SK-N-SH (cell line): ENCODE results near the gene KANK4.

Experiments used
- EP300 ChIP-seq, 2 experiments: IDR thresholded peaks; 2 replicates each; pipeline versions ENCODE4 v1.4.0 to v1.6.1; 2012; ENCODE audit warnings: borderline replicate concordance in 1 of 2, low read depth in 1 of 2, low read length in 1 of 2
- RAD21 ChIP-seq: IDR thresholded peaks from 2 replicates; pipeline ENCODE4 v1.6.1; 2012; ENCODE audit warnings: mild to moderate bottlenecking, low read length
- RFX5 ChIP-seq: IDR thresholded peaks from 2 replicates; pipeline ENCODE4 v1.6.1; 2012; ENCODE audit warnings: mild to moderate bottlenecking, improper control_type of control experiment, low read length
- RXRA ChIP-seq: IDR thresholded peaks from 2 replicates; pipeline ENCODE4 v1.4.0; 2012; ENCODE audit warnings: low read depth, mild to moderate bottlenecking, borderline replicate concordance
- SIN3A ChIP-seq: IDR thresholded peaks from 2 replicates; pipeline ENCODE4 v1.6.1; 2012; ENCODE audit warnings: low read depth, mild to moderate bottlenecking, low read length, moderate library complexity, borderline replicate concordance
- SMC3 ChIP-seq: IDR thresholded peaks from 2 replicates; pipeline ENCODE4 v1.6.1; 2012; ENCODE audit warnings: low read depth, low read length, improper control_type of control experiment
- TF ChIP-seq, protein P1 (sequence below): fragments of 200-600 bp; sonication (generic); IDR thresholded peaks from 2 replicates; pipeline ENCODE4 v1.6.1; 2017; ENCODE audit warnings: antibody characterized with exemption, mild to moderate bottlenecking, moderate library complexity
- TF ChIP-seq, protein P2 (sequence below): IDR thresholded peaks from 2 replicates; pipeline ENCODE4 v1.6.1; 2012; ENCODE audit warnings: mild to moderate bottlenecking, low read depth, low read length, moderate library complexity
- TF ChIP-seq, protein P3 (sequence below): IDR thresholded peaks from 2 replicates; pipeline ENCODE4 v1.4.0; 2012; ENCODE audit warnings: low read depth

DNA sequence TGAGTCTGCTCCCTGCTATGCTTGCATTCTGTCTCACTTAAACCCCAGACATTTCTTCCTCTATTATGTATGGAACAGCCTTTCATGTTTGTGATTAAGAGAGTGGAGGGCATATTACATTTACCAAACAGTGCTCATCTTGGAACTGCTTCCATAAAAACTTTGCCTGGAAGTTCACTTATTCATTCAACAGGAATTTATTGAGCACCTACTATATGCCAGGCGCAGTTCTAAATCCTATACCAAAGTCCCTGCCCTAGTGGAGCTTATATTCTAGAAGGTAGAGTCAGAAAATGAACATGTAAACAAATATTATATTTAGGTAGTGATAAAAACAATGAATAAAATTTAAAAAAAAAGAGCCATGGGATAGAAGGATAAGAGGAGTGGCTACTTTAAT, 49.8 kb downstream of the KANK4 start:
- TF ChIP-seq, protein P1, sequence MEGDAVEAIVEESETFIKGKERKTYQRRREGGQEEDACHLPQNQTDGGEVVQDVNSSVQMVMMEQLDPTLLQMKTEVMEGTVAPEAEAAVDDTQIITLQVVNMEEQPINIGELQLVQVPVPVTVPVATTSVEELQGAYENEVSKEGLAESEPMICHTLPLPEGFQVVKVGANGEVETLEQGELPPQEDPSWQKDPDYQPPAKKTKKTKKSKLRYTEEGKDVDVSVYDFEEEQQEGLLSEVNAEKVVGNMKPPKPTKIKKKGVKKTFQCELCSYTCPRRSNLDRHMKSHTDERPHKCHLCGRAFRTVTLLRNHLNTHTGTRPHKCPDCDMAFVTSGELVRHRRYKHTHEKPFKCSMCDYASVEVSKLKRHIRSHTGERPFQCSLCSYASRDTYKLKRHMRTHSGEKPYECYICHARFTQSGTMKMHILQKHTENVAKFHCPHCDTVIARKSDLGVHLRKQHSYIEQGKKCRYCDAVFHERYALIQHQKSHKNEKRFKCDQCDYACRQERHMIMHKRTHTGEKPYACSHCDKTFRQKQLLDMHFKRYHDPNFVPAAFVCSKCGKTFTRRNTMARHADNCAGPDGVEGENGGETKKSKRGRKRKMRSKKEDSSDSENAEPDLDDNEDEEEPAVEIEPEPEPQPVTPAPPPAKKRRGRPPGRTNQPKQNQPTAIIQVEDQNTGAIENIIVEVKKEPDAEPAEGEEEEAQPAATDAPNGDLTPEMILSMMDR, result no peak
- TF ChIP-seq RFX5 (no peak), SMC3 (no peak), EP300 (IDR thresholded peaks at IDR 0.05; ENCODE audit: borderline replicate concordance in 1 of 2, low read depth in 1 of 2, low read length in 1 of 2) (no peak), RAD21 (no peak), RXRA (no peak), SIN3A (no peak)
- TF ChIP-seq, protein P2, sequence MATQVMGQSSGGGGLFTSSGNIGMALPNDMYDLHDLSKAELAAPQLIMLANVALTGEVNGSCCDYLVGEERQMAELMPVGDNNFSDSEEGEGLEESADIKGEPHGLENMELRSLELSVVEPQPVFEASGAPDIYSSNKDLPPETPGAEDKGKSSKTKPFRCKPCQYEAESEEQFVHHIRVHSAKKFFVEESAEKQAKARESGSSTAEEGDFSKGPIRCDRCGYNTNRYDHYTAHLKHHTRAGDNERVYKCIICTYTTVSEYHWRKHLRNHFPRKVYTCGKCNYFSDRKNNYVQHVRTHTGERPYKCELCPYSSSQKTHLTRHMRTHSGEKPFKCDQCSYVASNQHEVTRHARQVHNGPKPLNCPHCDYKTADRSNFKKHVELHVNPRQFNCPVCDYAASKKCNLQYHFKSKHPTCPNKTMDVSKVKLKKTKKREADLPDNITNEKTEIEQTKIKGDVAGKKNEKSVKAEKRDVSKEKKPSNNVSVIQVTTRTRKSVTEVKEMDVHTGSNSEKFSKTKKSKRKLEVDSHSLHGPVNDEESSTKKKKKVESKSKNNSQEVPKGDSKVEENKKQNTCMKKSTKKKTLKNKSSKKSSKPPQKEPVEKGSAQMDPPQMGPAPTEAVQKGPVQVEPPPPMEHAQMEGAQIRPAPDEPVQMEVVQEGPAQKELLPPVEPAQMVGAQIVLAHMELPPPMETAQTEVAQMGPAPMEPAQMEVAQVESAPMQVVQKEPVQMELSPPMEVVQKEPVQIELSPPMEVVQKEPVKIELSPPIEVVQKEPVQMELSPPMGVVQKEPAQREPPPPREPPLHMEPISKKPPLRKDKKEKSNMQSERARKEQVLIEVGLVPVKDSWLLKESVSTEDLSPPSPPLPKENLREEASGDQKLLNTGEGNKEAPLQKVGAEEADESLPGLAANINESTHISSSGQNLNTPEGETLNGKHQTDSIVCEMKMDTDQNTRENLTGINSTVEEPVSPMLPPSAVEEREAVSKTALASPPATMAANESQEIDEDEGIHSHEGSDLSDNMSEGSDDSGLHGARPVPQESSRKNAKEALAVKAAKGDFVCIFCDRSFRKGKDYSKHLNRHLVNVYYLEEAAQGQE, result no peak
- TF ChIP-seq, protein P3, sequence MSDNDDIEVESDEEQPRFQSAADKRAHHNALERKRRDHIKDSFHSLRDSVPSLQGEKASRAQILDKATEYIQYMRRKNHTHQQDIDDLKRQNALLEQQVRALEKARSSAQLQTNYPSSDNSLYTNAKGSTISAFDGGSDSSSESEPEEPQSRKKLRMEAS, result no peak
